HuH-7 (cell line): ENCODE measurements around the gene NRP1.
A peak's percentile ranks its signal among the peaks of the same experiment; 100 is the strongest.

ENCODE experiments used
- DNase-seq: peaks from one replicate; pipeline ENCODE4 v3.0.0; 2011; ENCODE audit warnings: low spot score

The NRP1 gene

GRCh38 chr10:33260403-33261149 is 73.9 kb downstream of the NRP1 start:
- DNase-seq: no peak

- no peak for DNase-seq
Observed at GRCh38 chr10:33258967-33259366, 75.5 kb downstream of the NRP1 start.

- peak; percentile 36 for DNase-seq
Observed at GRCh38 chr10:33257439-33258080, 76.9 kb downstream of the NRP1 start.

- DNase-seq: no peak
Observed at GRCh38 chr10:33256458-33256857, 78.0 kb downstream of the NRP1 start.

GRCh38 chr10:33254556-33255160 is 79.8 kb downstream of the NRP1 start:
- no peak for DNase-seq

GRCh38 chr10:33253411-33253810 is 81.1 kb downstream of the NRP1 start:
- no peak for DNase-seq

- DNase-seq: no peak
Observed at GRCh38 chr10:33252794-33253203, 81.7 kb downstream of the NRP1 start.

- no peak for DNase-seq
Observed at GRCh38 chr10:33252324-33252723, 82.1 kb downstream of the NRP1 start.

- no peak for DNase-seq
Observed at GRCh38 chr10:33249659-33250345, 84.7 kb downstream of the NRP1 start.

GRCh38 chr10:33249137-33249536 is 85.3 kb downstream of the NRP1 start:
- DNase-seq: no peak

- DNase-seq: no peak
Observed at GRCh38 chr10:33248638-33249037, 85.8 kb downstream of the NRP1 start.

GRCh38 chr10:33247221-33247922 is 87.1 kb downstream of the NRP1 start:
- DNase-seq: no peak

- DNase-seq: no peak
Observed at GRCh38 chr10:33245343-33245742, 89.1 kb downstream of the NRP1 start.

- no peak for DNase-seq
Observed at GRCh38 chr10:33244354-33244967, 90.0 kb downstream of the NRP1 start.

GRCh38 chr10:33243703-33244102 is 90.8 kb downstream of the NRP1 start:
- no peak for DNase-seq

GRCh38 chr10:33242931-33243330 is 91.5 kb downstream of the NRP1 start:
- DNase-seq: no peak

GRCh38 chr10:33241351-33241750 is 93.1 kb downstream of the NRP1 start:
- DNase-seq: no peak

GRCh38 chr10:33240931-33241330 is 93.5 kb downstream of the NRP1 start:
- DNase-seq: no peak

- no peak for DNase-seq
Observed at GRCh38 chr10:33240258-33240657, 94.2 kb downstream of the NRP1 start.

GRCh38 chr10:33239257-33239656 is 95.2 kb downstream of the NRP1 start:
- no peak for DNase-seq

- DNase-seq: no peak
Observed at GRCh38 chr10:33238643-33239042, 95.8 kb downstream of the NRP1 start.
